Measurements from ENCODE around the gene PRKCA.

DNA sequence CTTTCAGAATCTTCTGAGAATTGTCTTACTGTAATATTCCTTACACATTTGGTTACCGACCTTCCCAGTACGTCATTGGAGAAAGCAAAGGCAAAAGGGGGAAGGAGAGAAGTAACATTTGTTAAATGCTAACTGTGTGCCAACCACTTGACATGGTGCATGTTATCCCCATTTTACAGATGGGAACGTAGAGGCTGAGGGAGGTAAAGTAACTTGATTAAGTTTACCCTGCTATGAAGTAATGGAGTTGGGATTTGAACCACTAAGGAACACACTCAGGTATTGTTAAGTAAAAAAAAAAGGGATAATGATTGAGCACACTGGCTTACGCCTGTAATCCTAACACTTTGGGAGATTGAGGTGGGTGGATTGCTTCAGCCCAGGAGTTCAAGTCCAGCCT is 156.4 kb downstream of the PRKCA start:
- TF ChIP-seq, protein P1, sequence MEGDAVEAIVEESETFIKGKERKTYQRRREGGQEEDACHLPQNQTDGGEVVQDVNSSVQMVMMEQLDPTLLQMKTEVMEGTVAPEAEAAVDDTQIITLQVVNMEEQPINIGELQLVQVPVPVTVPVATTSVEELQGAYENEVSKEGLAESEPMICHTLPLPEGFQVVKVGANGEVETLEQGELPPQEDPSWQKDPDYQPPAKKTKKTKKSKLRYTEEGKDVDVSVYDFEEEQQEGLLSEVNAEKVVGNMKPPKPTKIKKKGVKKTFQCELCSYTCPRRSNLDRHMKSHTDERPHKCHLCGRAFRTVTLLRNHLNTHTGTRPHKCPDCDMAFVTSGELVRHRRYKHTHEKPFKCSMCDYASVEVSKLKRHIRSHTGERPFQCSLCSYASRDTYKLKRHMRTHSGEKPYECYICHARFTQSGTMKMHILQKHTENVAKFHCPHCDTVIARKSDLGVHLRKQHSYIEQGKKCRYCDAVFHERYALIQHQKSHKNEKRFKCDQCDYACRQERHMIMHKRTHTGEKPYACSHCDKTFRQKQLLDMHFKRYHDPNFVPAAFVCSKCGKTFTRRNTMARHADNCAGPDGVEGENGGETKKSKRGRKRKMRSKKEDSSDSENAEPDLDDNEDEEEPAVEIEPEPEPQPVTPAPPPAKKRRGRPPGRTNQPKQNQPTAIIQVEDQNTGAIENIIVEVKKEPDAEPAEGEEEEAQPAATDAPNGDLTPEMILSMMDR (IDR thresholded peaks at IDR 0.05), result no peak
- TF ChIP-seq POLR2A (IDR thresholded peaks at IDR 0.05), result no peak

Measured in suprapubic skin (tissue), 3 donors.